CD14-positive monocyte (primary cell): ENCODE measurements around the gene XRCC5. TPM values are rescaled to one million over a fixed set of nuclear protein-coding genes. Genes with fewer than 3 reads are reported as not detected.

ENCODE experiments used
- DNase-seq, 3 donors: peaks; one replicate each; pipeline ENCODE4 v3.0.0-alpha.2; 2011 to 2022
- H2AFZ ChIP-seq: 2 replicates; pipeline ENCODE4 v1.6.0; 2012; ENCODE audit warnings: mild to moderate bottlenecking, low read depth, low read length, inconsistent platforms; ENCODE audit not compliant: insufficient read depth, poor library complexity, severe bottlenecking
- H3K27ac ChIP-seq, 2 donors: 1 replicate in 1 of 2; 2 replicates in 1 of 2; pipeline ENCODE4 v1.5.1; 2012 to 2013; ENCODE audit warnings: low read length in 2 of 2, control low read depth in 1 of 2, inconsistent platforms in 1 of 2, low read depth in 1 of 2, mild to moderate bottlenecking in 1 of 2
- H3K27me3 ChIP-seq, 2 donors: one replicate each; pipeline versions ENCODE4 v1.6.0 to v1.6.1; 2011 to 2013; ENCODE audit warnings: low read length in 2 of 2; ENCODE audit not compliant: control insufficient read depth in 2 of 2, insufficient read depth in 2 of 2
- H3K36me3 ChIP-seq, 2 donors: replicated peaks in 1 of 2; 1 replicate in 1 of 2; 2 replicates in 1 of 2; pipeline versions ENCODE4 v1.5.1 to v1.6.1; 2012 to 2013; ENCODE audit warnings: low read length in 2 of 2, control low read depth in 1 of 2, inconsistent platforms in 1 of 2, mild to moderate bottlenecking in 1 of 2; ENCODE audit not compliant: insufficient read depth in 2 of 2, control insufficient read depth in 1 of 2
- H3K4me1 ChIP-seq, 2 donors: 1 replicate in 1 of 2; 2 replicates in 1 of 2; pipeline versions ENCODE4 v1.5.1 to v1.6.1; 2012 to 2013; ENCODE audit warnings: low read length in 2 of 2, control low read depth in 1 of 2, inconsistent platforms in 1 of 2, mild to moderate bottlenecking in 1 of 2, moderate library complexity in 1 of 2; ENCODE audit not compliant: insufficient read depth in 2 of 2, control insufficient read depth in 1 of 2
- H3K4me2 ChIP-seq: replicated peaks from 2 replicates; pipeline ENCODE3; 2012; ENCODE audit warnings: low read length, moderate library complexity, mild to moderate bottlenecking; ENCODE audit not compliant: poor library complexity, severe bottlenecking; ENCODE audit errors: extremely low read depth
- H3K4me3 ChIP-seq, 3 experiments: fragments of 200-600 bp in 1 of 3; sonication (generic) in 1 of 3; replicated peaks in 1 of 3; 1 replicate in 2 of 3; 2 replicates in 1 of 3; pipeline ENCODE4 v1.5.1; 2011 to 2013; ENCODE audit warnings: low read length in 3 of 3, mild to moderate bottlenecking in 3 of 3, control low read depth in 2 of 3, low read depth in 2 of 3, inconsistent platforms in 1 of 3, moderate library complexity in 1 of 3
- H3K79me2 ChIP-seq: 2 replicates; pipeline ENCODE4 v1.6.0; 2012; ENCODE audit warnings: mild to moderate bottlenecking, control low read depth, inconsistent platforms, low read length, moderate library complexity; ENCODE audit not compliant: insufficient read depth
- H3K9ac ChIP-seq: 2 replicates; pipeline ENCODE4 v1.6.0; 2017; ENCODE audit warnings: low read length, mild to moderate bottlenecking; ENCODE audit not compliant: insufficient read depth, poor library complexity, severe bottlenecking
- H3K9me3 ChIP-seq, 2 donors: replicated peaks in 1 of 2; 1 replicate in 1 of 2; 2 replicates in 1 of 2; pipeline versions ENCODE4 v1.5.1 to v1.6.1; 2012 to 2013; ENCODE audit warnings: low read length in 2 of 2, control low read depth in 1 of 2; ENCODE audit not compliant: control insufficient read depth in 1 of 2, insufficient read depth in 1 of 2
- H4K20me1 ChIP-seq: 2 replicates; pipeline ENCODE4 v1.6.0; 2012; ENCODE audit warnings: mild to moderate bottlenecking, low read length, control low read depth, moderate library complexity; ENCODE audit not compliant: insufficient read depth
- H3K27ac Mint-ChIP-seq, 7 donors: one replicate each; pipeline ENCODE4 v1.8.0; 2020; ENCODE audit warnings: mild to moderate bottlenecking in 7 of 7, mixed read lengths in 7 of 7, moderate library complexity in 6 of 7, inconsistent platforms in 2 of 7
- H3K27me3 Mint-ChIP-seq, 3 donors: one replicate each; pipeline ENCODE4 v1.8.0; 2021 to 2022; ENCODE audit warnings: low read depth in 3 of 3, mild to moderate bottlenecking in 3 of 3, mixed read lengths in 3 of 3, moderate library complexity in 3 of 3, inconsistent platforms in 1 of 3
- H3K36me3 Mint-ChIP-seq, 2 donors: one replicate each; pipeline ENCODE4 v1.8.0; 2020; ENCODE audit warnings: mixed read lengths in 2 of 2, inconsistent platforms in 1 of 2, mild to moderate bottlenecking in 1 of 2
- H3K4me1 Mint-ChIP-seq: one replicate; pipeline ENCODE4 v1.8.0; 2020; ENCODE audit warnings: mild to moderate bottlenecking, mixed read lengths
- H3K4me3 Mint-ChIP-seq, 2 donors: one replicate each; pipeline ENCODE4 v1.8.0; 2020; ENCODE audit warnings: mild to moderate bottlenecking in 2 of 2, mixed read lengths in 2 of 2, moderate library complexity in 1 of 2
- H3K9me3 Mint-ChIP-seq, 7 donors: one replicate each; pipeline ENCODE4 v1.8.0; 2020 to 2022; ENCODE audit warnings: mixed read lengths in 7 of 7, mild to moderate bottlenecking in 6 of 7, moderate library complexity in 6 of 7, inconsistent platforms in 2 of 7
- CTCF ChIP-seq: fragments of 200-600 bp; IDR thresholded peaks from one replicate; pipeline ENCODE4 v1.8.0; 2022; ENCODE audit warnings: antibody characterized with exemption, mild to moderate bottlenecking
- WGBS: methylation state at CpG from one replicate; pipeline ENCODE4 v1.1.5; 2013; ENCODE audit warnings: missing lambda C conversion rate; ENCODE audit not compliant: insufficient coverage; 5-methylcytosine and 5-hydroxymethylcytosine counted together
- intact Hi-C, 2 donors: fragments of 100-400 bp; cut with micrococcal nuclease; formaldehyde crosslinking; loops; one replicate each; pipeline versions ENCODE4 v1.15.0 to v1.15.1; 2023
- polyA plus RNA-seq, 3 donors: library from polyadenylated mRNA; depleted of rRNA in 1 of 3; unstranded in 2 of 3; stranded (reverse) in 1 of 3; fragments of 300-500 nt in 2 of 3; fragments of >200 nt in 1 of 3; fragmentation: Illumina TruSeq in 2 of 3; gene quantifications; 1 replicate in 2 of 3; 2 replicates in 1 of 3; pipeline ENCODE4 v1.2.3, GENCODE V29; 2012 to 2021

Gene XRCC5
- polyA plus RNA-seq, 3 donors, result 55.3 to 281 (median 258) TPM

GRCh38 chr2:216194561-216194960 lies 85.4 kb downstream of the XRCC5 start:
- peaks cover 1% of the 10 kb centered on the region for H3K79me2 ChIP-seq
- peaks cover 57% of the 10 kb centered on the region for H4K20me1 ChIP-seq
- no peak overlapping the region for H3K4me3 ChIP-seq
- no peak overlapping the region for H3K9ac ChIP-seq
- peaks cover 93 to 99% of the 10 kb centered on the region in 2 donors for H3K36me3 ChIP-seq
- TF ChIP-seq CTCF, result no peak
- no peak overlapping the region for H3K4me2 ChIP-seq
- H3K27me3 ChIP-seq, result no peaks in the 10 kb centered on the region
- no peaks in the 10 kb centered on the region for H3K4me1 Mint-ChIP-seq
- H3K4me3 Mint-ChIP-seq, result no peak overlapping the region
- no peaks in the 10 kb centered on the region for H3K4me1 ChIP-seq
- H3K9me3 ChIP-seq, result no peaks in the 10 kb centered on the region
- 94% methylated on average over 3 of the region's 4 CpGs for WGBS
- H3K9me3 Mint-ChIP-seq, result no peaks in the 10 kb centered on the region
- DNase-seq, result no peak
- no peaks in the 10 kb centered on the region for H3K27me3 Mint-ChIP-seq
- peaks cover 80 to 91% of the 10 kb centered on the region in 2 donors for H3K36me3 Mint-ChIP-seq
- no peak overlapping the region for H2AFZ ChIP-seq
- no peak overlapping the region for H3K27ac ChIP-seq
- intact Hi-C loops, result no loop called here
- H3K27ac Mint-ChIP-seq, result peak overlapping the region in 1 of 7 donors; percentile 21

- no peak overlapping the region for H3K4me3 ChIP-seq
- H3K9ac ChIP-seq, result no peak overlapping the region
- Mint-ChIP-seq H3K27ac (peak overlapping the region in 2 of 7 donors; percentile 54 to 69), H3K27me3 (no peaks in the 10 kb centered on the region), H3K4me1 (no peaks in the 10 kb centered on the region), H3K4me3 (no peak overlapping the region), H3K36me3 (peaks cover 80 to 93% of the 10 kb centered on the region in 2 donors), H3K9me3 (no peaks in the 10 kb centered on the region)
- peaks cover 94 to 99% of the 10 kb centered on the region in 2 donors for H3K36me3 ChIP-seq
- no peak overlapping the region for H3K27ac ChIP-seq
- no peak overlapping the region for H3K4me2 ChIP-seq
- intact Hi-C loops, result no loop called here
- WGBS, result 100% methylated on average over 1 of the region's 4 CpGs
- TF ChIP-seq CTCF, result no peak
- H3K27me3 ChIP-seq, result no peaks in the 10 kb centered on the region
- peaks cover 47% of the 10 kb centered on the region for H4K20me1 ChIP-seq
- H3K79me2 ChIP-seq, result no peaks in the 10 kb centered on the region
- H3K4me1 ChIP-seq, result no peaks in the 10 kb centered on the region
- H2AFZ ChIP-seq, result no peak overlapping the region
- DNase-seq, result no peak
- no peaks in the 10 kb centered on the region for H3K9me3 ChIP-seq
Observed at GRCh38 chr2:216195565-216196029, 86.4 kb downstream of the XRCC5 start.
